Chondrocyte (in vitro differentiated cells): ENCODE data around the gene FEM1B. TPM values are rescaled to one million over a fixed set of nuclear protein-coding genes. Genes with fewer than 3 reads are reported as not detected.

ENCODE experiments used
- DNase-seq: peaks from one replicate; pipeline ENCODE4 v3.0.0; 2021; ENCODE audit warnings: mixed read lengths, low spot score
- H3K27ac Mint-ChIP-seq: one replicate; pipeline ENCODE4 v1.8.0; 2021; ENCODE audit warnings: mild to moderate bottlenecking, moderate library complexity, mixed read lengths; ENCODE audit not compliant: unreplicated experiment
- H3K27me3 Mint-ChIP-seq: 2 replicates; pipeline ENCODE4 v1.8.0; 2021; ENCODE audit warnings: low read depth, mixed read lengths
- H3K36me3 Mint-ChIP-seq: 2 replicates; pipeline ENCODE4 v1.8.0; 2021; ENCODE audit warnings: low read depth, mixed read lengths
- H3K4me1 Mint-ChIP-seq: 2 replicates; pipeline ENCODE4 v1.8.0; 2021; ENCODE audit warnings: low read depth, mild to moderate bottlenecking, mixed read lengths
- H3K4me3 Mint-ChIP-seq: one replicate; pipeline ENCODE4 v1.8.0; 2021; ENCODE audit warnings: mild to moderate bottlenecking, moderate library complexity, mixed read lengths; ENCODE audit not compliant: unreplicated experiment
- H3K9me3 Mint-ChIP-seq: 2 replicates; pipeline ENCODE4 v1.8.0; 2021; ENCODE audit warnings: low read depth, mixed read lengths
- CTCF ChIP-seq: fragments of 200-600 bp; sonication (generic); IDR thresholded peaks from 2 replicates; pipeline ENCODE4 v1.5.0; 2021; ENCODE audit warnings: antibody characterized with exemption, mild to moderate bottlenecking, moderate library complexity
- total RNA-seq: library from RNA; stranded (reverse); gene quantifications from 3 replicates; pipeline ENCODE4 v1.2.1, GENCODE V29; 2021

Gene FEM1B
- total RNA-seq, 1 donor from 2014 or later = 52.7 TPM

GRCh38 chr15:68321229-68321628 lies 43.7 kb downstream of the FEM1B start:
- H3K4me1 Mint-ChIP-seq = peaks cover 40% of the 10 kb centered on the region
- H3K27ac Mint-ChIP-seq = peak overlapping the region; percentile 90
- H3K9me3 Mint-ChIP-seq = no peaks in the 10 kb centered on the region
- H3K4me3 Mint-ChIP-seq = no peak overlapping the region
- H3K27me3 Mint-ChIP-seq = no peaks in the 10 kb centered on the region
- no peak for DNase-seq
- TF ChIP-seq CTCF = no peak
- H3K36me3 Mint-ChIP-seq = peaks cover 61% of the 10 kb centered on the region

GRCh38 chr15:68322796-68323195 lies 45.3 kb downstream of the FEM1B start:
- no peak for TF ChIP-seq CTCF
- Mint-ChIP-seq H3K36me3 (peaks cover 62% of the 10 kb centered on the region), H3K27ac (peak overlapping the region; percentile 90), H3K4me1 (peaks cover 40% of the 10 kb centered on the region), H3K27me3 (no peaks in the 10 kb centered on the region), H3K4me3 (no peak overlapping the region), H3K9me3 (no peaks in the 10 kb centered on the region)
- no peak for DNase-seq

- peaks cover 60% of the 10 kb centered on the region for H3K4me1 Mint-ChIP-seq
- H3K27ac Mint-ChIP-seq = peak overlapping the region; percentile 83
- H3K9me3 Mint-ChIP-seq = no peaks in the 10 kb centered on the region
- DNase-seq = no peak
- H3K4me3 Mint-ChIP-seq = no peak overlapping the region
- no peak for TF ChIP-seq CTCF
- H3K27me3 Mint-ChIP-seq = no peaks in the 10 kb centered on the region
- H3K36me3 Mint-ChIP-seq = peaks cover 72% of the 10 kb centered on the region
These were observed 48.2 kb downstream of the FEM1B start for GRCh38 chr15:68325726-68326125.

- peaks cover 67% of the 10 kb centered on the region for H3K4me1 Mint-ChIP-seq
- H3K27me3 Mint-ChIP-seq = no peaks in the 10 kb centered on the region
- no peak for DNase-seq
- peaks cover 76% of the 10 kb centered on the region for H3K36me3 Mint-ChIP-seq
- H3K27ac Mint-ChIP-seq = peak overlapping the region; percentile 89
- no peak for TF ChIP-seq CTCF
- H3K4me3 Mint-ChIP-seq = no peak overlapping the region
- no peaks in the 10 kb centered on the region for H3K9me3 Mint-ChIP-seq
These were observed 49.3 kb downstream of the FEM1B start for GRCh38 chr15:68326711-68327354.

- DNase-seq = no peak
- Mint-ChIP-seq H3K36me3 (peaks cover 73% of the 10 kb centered on the region), H3K27ac (peak overlapping the region; percentile 65), H3K27me3 (no peaks in the 10 kb centered on the region), H3K4me1 (peaks cover 72% of the 10 kb centered on the region), H3K4me3 (no peak overlapping the region), H3K9me3 (no peaks in the 10 kb centered on the region)
- peak; percentile 11 for TF ChIP-seq CTCF
These were observed 50.9 kb downstream of the FEM1B start for GRCh38 chr15:68328443-68328842.
